HG03159 (cell line): ENCODE results near the gene YPEL5.

Experiments used
- ATAC-seq: cut with Tn5 transposase; IDR thresholded peaks from one replicate; pipeline ENCODE4 v1.9.1; 2021; ENCODE audit warnings: mild to moderate bottlenecking, moderate library complexity; ENCODE audit not compliant: unreplicated experiment

Gene YPEL5

DNA sequence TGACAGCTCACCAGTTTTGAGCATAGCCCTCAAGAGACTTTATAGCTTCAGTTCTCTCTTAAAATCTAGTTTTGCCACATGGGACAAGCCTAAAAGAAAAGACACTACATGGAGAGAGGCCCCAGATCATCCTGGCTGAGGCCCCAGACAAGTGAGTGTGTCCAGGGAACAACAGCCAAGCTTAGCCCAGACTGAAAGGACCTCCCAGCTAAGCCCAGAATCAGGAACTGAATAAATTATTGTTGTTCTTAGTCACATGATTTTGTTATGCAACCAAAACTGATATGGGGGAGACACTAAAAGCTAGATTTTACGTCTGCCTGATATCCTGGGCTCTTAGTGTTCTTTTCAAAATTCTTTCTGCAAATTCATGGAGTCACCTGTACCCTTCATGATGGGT, 55.2 kb downstream of the YPEL5 start:
- no peak for ATAC-seq

DNA sequence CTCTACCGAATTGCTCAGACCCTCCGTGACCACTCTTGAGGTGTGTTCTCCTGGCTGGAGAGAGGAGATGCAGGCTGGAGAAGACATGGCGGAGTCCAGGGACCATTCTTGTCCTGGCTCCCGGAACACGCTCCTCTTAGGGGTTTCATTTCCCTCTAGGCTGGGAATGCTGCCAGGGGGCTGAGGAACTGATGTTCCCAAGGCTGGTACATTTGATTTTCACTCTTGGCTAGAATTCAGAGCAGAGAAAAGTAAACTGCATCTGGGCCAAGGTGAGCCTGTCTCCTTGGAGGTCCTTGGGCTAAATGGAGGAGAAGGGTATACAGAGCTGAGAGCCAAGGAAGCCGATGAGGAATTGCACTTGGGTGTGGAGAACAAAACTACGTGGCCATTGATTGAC, 56.3 kb downstream of the YPEL5 start:
- no peak for ATAC-seq

DNA sequence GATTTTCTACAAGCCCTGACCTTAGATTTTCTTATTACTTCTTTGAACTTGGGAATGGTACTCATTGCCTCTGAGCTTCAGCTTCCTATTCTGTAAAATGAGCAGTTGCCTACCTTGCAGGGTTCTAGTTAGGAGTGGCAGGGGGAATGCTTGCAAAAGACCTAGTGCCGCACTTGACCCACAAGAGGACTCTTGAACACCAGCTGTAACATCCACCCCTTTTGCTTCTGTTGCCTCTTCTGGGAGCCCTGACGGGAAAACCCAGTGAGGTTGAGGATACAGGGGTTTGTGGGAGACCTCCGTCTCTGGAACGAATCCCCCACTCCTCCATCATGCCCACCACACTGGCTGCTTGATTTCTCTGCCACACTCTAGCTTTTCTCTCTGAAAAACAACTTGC, 57.5 kb downstream of the YPEL5 start:
- ATAC-seq, result no peak

DNA sequence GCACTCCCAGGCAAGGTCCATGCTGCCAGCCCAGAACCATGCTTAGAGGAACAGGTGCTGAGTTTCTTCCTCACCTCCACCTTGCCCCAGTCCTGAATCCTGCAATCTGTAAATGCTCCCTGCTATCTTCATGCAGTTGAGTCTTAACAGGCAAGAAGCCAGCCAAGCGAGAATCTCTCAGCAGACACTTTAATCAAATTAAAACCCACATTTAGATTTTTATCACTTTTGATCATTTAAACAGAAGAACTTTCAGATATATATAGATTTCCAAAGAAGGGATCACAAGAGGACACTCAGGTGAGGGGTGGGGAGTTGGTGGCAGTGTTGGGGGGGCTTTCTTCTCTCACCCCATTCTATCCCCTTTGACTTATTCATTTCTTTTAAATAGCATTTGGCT, 58.6 kb downstream of the YPEL5 start:
- no peak for ATAC-seq

DNA sequence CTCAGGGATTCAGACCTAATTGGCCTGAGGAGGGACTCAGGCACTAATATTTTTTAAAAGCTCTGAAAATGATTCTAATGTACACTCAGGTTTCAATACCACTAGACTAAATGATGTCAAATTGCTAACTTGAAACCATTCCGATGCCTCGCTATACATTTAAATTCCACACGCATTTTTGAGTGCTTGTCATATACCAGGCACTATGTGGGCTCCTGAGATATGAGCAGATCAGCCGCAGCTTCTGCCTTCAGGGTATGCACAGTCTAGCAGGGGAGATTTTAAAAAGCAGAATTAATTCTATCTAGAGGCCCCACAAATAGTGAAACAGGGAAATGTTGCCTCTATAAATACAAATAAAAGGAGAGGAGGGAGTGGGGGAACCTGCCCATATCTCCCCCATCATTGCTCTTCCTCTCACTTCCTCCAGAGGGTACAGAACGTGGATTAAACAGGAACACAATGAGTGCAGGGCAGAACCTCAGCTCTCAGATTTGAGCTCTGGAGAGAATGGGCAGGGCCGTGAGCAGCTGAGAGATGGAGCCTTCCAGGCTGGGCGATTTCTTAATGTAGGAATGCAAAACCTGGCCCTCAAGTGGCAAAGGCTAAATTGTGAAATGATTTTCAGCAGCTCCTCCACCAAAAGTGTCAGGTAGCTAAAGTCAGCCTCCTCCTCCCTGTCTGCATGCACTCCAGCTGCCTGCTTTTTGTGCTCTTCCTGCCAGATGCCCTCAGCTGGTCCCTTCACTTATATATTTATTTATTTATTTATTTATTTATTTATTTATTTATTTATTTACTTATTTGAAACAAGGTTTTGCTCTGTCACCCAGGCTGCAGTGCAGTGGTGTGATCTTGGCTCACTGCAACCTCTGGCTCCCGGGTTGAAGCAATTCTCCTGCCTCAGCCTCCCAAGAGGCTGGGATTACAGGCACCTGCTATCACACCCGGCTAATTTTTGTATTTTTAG, 59.9 kb downstream of the YPEL5 start:
- no peak for ATAC-seq

DNA sequence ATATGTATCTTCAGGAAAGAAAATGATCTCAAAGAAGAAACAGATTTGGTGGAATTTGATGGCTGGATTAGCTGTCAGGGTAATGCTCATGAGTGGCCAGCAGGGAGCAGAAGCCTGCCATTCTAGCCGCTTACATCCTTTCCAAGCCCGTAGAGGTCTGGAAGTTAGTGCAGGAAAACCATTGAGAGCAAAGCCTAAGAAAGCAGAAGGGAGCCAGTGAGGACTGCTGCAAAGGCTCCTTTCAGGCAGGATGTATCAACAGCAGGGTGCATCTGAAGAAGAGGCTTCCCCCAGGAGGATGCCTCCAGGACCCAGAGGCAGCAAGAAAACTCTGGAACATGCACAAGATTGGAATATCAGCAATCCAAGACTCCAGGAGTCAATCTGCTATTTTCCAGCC, 61.6 kb downstream of the YPEL5 start:
- ATAC-seq, result no peak

DNA sequence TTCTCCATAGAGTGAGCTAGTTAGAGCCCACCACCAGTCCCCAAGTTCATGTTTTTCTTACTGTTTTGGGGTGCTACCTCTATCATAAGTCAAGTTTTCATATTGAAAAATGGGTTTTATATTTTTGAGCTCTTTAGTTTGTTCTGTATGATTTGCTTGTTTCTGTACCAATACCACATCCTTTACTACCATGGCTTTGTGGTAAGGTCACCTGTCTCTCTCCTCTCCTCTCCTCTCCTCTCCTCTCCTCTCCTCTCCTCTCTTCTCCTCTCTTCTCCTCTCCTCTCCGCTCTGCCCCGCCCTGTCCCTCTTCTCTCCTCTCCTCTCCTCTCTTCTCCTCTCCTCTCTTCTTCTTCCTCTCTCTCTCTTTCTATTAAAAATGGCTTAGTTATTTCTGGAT, 62.4 kb downstream of the YPEL5 start:
- ATAC-seq, result no peak
